NCI-H2081 (cell line): Measurements from ENCODE around the gene INPP4B.

ENCODE experiments used
- DNase-seq, 2 experiments: peaks; one replicate each; lab custom pipeline; 2025; lab: John Stamatoyannopoulos, UW

Gene INPP4B

GRCh38 chr4:141977433-141977832 is 868.7 kb downstream of the INPP4B start:
- DNase-seq = no peak
